PC-9 (cell line): ENCODE measurements around the gene HCN4.

ENCODE experiments used
- CTCF ChIP-seq: fragments of 200-600 bp; sonication (generic); conservative IDR thresholded peaks from 2 replicates; pipeline ENCODE4 v1.6.1; 2017; ENCODE audit warnings: mixed run types, antibody characterized with exemption, mild to moderate bottlenecking, moderate library complexity
- EZH2 ChIP-seq: fragments of 200-600 bp; sonication (generic); IDR thresholded peaks from 2 replicates; pipeline ENCODE4 v1.8.0; 2017; ENCODE audit warnings: antibody characterized with exemption, low read depth

DNA sequence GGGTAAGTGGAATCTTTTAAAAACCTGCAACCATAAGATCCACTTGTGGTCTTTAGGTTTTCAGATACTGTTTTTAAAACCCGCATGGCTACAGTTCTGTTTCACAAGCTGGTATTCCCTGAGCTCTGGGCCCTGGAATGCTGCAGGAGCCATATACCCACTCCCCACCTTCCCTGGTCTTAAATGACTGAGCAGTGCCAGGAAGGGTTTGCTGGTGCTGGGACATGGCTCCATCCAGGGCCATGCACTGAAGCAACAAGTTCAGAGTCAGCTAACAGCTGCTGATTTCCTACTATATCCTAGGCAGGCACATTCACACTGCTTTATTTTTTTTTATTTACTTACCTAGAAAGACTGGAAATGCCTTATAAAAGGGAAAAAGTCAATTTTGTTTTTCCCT is 77.3 kb downstream of the HCN4 start:
- TF ChIP-seq CTCF (no peak), EZH2 (no peak)
